Endothelial cell (in vitro differentiated cells): ENCODE data around the gene CD79A. TPM values are rescaled to one million over a fixed set of nuclear protein-coding genes. Genes with fewer than 3 reads are reported as not detected.
"Not testable (repeated sequence)": the region's sequence is repeated elsewhere in the genome, so short reads cannot be mapped to it uniquely, and the experiment has no call there.

Experiments used
- DNase-seq: peaks from one replicate; pipeline ENCODE4 v3.0.0; 2021; ENCODE audit warnings: low spot score
- H3K27ac Mint-ChIP-seq: one replicate; pipeline ENCODE4 v1.8.0; 2021; ENCODE audit warnings: mixed read lengths, inconsistent platforms; ENCODE audit not compliant: unreplicated experiment
- H3K27me3 Mint-ChIP-seq: one replicate; pipeline ENCODE4 v1.8.0; 2021; ENCODE audit warnings: mild to moderate bottlenecking, moderate library complexity, mixed read lengths, inconsistent platforms; ENCODE audit not compliant: unreplicated experiment
- H3K36me3 Mint-ChIP-seq: one replicate; pipeline ENCODE4 v1.8.0; 2021; ENCODE audit warnings: mild to moderate bottlenecking, low read depth, mixed read lengths, inconsistent platforms; ENCODE audit not compliant: unreplicated experiment
- H3K4me1 Mint-ChIP-seq: one replicate; pipeline ENCODE4 v1.8.0; 2021; ENCODE audit warnings: mild to moderate bottlenecking, mixed read lengths, inconsistent platforms; ENCODE audit not compliant: unreplicated experiment
- H3K4me3 Mint-ChIP-seq: one replicate; pipeline ENCODE4 v1.8.0; 2021; ENCODE audit warnings: mild to moderate bottlenecking, mixed read lengths, inconsistent platforms; ENCODE audit not compliant: unreplicated experiment
- H3K9me3 Mint-ChIP-seq: one replicate; pipeline ENCODE4 v1.8.0; 2021; ENCODE audit warnings: mixed read lengths, inconsistent platforms; ENCODE audit not compliant: unreplicated experiment
- CTCF ChIP-seq: fragments of 200-600 bp; sonication (generic); IDR thresholded peaks from one replicate; pipeline ENCODE4 v1.5.0; 2021; ENCODE audit warnings: antibody characterized with exemption; ENCODE audit not compliant: unreplicated experiment
- total RNA-seq: library from RNA; stranded (reverse); fragmentation: NEBNext Ultra II Directional; extraction: Animal tissue kit (Norgen Biotek cat#: 25700); gene quantifications from one replicate; pipeline ENCODE4 v1.2.1, GENCODE V29; 2021; ENCODE audit not compliant: unreplicated experiment

CD79A gene
- total RNA-seq, 1 donor from 2014 or later: 1.1 TPM

GRCh38 chr19:41871573-41872383 is 5.3 kb upstream of the CD79A start:
- Mint-ChIP-seq H3K27me3 (peaks cover 16% of the 10 kb centered on the region), H3K36me3 (peaks cover 30% of the 10 kb centered on the region), H3K4me1 (peaks cover 23% of the 10 kb centered on the region), H3K4me3 (peak overlapping the region; percentile 71), H3K27ac (peak overlapping the region; percentile 74), H3K9me3 (no peaks in the 10 kb centered on the region)
- no peak for TF ChIP-seq CTCF
- no peak for DNase-seq

- H3K9me3 Mint-ChIP-seq: no peaks in the 10 kb centered on the region
- TF ChIP-seq CTCF: no peak
- H3K27me3 Mint-ChIP-seq: peaks cover 16% of the 10 kb centered on the region
- DNase-seq: no peak
- H3K36me3 Mint-ChIP-seq: peaks cover 30% of the 10 kb centered on the region
- peak overlapping the region; percentile 74 for H3K27ac Mint-ChIP-seq
- no peak overlapping the region for H3K4me3 Mint-ChIP-seq
- H3K4me1 Mint-ChIP-seq: peaks cover 23% of the 10 kb centered on the region
Measured at GRCh38 chr19:41872384-41872774, 4.7 kb upstream of the CD79A start.

GRCh38 chr19:41872775-41873647 is 4.1 kb upstream of the CD79A start:
- peaks cover 26% of the 10 kb centered on the region for H3K36me3 Mint-ChIP-seq
- peaks cover 14% of the 10 kb centered on the region for H3K27me3 Mint-ChIP-seq
- no peaks in the 10 kb centered on the region for H3K9me3 Mint-ChIP-seq
- H3K27ac Mint-ChIP-seq: no peak overlapping the region
- DNase-seq: peak; percentile 85
- no peak overlapping the region for H3K4me3 Mint-ChIP-seq
- peak; percentile 19 for TF ChIP-seq CTCF
- H3K4me1 Mint-ChIP-seq: peaks cover 19% of the 10 kb centered on the region

GRCh38 chr19:41875973-41876372 is 1.1 kb upstream of the CD79A start:
- DNase-seq, H3K4me3 Mint-ChIP-seq, H3K9me3 Mint-ChIP-seq, H3K27ac Mint-ChIP-seq: not testable (repeated sequence)
- Mint-ChIP-seq H3K36me3 (peaks cover 12% of the 10 kb centered on the region), H3K4me1 (peaks cover 13% of the 10 kb centered on the region), H3K27me3 (peaks cover 13% of the 10 kb centered on the region)

GRCh38 chr19:41877916-41878905 is 1.1 kb downstream of the CD79A start:
- H3K36me3 Mint-ChIP-seq: no peaks in the 10 kb centered on the region
- H3K27ac Mint-ChIP-seq: no peak overlapping the region
- H3K9me3 Mint-ChIP-seq: no peaks in the 10 kb centered on the region
- TF ChIP-seq CTCF: no peak
- H3K4me3 Mint-ChIP-seq: no peak overlapping the region
- peaks cover 9% of the 10 kb centered on the region for H3K27me3 Mint-ChIP-seq
- H3K4me1 Mint-ChIP-seq: peaks cover 9% of the 10 kb centered on the region
- DNase-seq: no peak
